ENCODE measurements around the gene THBS3.
"Not testable (repeated sequence)": the region's sequence is repeated elsewhere in the genome, so short reads cannot be mapped to it uniquely, and the experiment has no call there.

Gene THBS3

DNA sequence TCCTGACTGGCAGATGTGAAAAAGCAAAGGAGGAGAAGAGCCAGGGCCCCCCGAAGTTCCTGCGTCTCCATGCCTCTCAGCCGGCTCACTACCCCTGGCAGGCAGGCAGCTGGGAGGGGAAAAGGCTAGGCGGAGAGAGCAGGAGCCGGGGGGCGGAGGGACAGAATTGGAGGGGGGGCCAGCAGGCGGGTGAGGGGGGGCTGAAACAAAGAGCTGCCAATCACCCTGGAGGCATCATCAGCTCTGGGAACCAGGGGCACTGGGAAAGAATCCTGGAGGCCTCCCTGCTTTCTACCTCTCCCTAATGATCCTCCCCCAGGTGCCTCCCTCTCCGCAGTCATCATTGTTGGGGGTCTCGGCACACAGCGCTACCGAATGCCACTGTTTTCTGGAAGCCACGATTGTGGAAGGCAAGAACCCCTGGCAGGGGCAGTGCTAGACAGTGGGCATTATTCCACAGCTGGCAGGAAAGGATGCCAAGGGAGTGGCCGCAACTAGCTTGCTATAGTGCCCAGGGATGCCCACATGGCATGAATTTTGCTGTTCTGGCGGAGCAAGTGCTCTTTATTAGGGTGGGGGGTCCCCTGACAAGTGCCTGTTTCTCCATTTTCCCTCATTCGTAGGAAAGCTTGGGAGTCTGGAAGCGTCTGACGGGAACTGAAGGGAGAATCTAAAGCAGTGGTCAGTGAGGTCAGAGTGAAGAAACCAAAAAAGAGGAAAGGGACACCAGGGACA is at the start of gene THBS3:
Gene THBS3, minus strand, starts transcription at position 92 of the 735 bp plus-strand sequence. Its CDS starts 21 bp downstream, at position 71.
- no peak for DNase-seq (ENCODE audit: low read depth in 3 of 3)

DNA sequence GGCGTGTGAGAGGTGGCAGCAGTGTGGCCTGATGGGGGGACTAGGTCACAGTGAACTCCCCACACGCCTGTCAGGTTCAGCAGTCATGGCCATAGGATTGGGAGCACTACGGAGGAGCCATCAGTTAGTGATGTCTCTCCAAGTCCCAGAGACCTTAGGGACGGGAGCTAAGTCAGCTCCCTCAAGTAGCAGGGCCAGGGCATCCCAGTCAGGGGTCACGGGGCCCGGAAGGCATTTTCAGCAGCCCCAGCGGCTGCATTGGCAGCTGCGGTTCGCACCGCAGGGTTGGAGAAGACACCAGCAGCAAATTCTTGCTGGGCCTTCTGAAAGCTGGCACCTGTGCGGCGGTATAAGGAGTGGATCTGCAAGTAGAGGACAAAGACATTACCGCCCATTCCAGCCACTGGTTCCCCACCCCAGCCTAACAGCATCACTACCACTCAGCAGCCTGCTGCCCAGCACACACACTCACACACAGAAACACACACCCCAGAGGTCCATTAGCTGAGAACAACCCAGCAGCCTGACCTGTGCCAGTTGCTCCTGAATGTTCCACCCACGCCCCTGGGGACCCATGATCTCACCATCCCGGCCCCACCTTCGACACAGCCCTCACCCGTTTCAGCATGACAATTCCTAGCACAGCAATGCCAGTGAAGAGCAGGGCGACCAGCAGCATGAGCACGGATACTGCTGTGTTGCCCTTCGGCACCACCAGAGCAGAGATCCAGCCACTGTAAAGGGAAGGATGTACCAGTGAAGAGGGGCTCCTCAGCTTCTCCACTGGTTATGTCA is 48.6 kb upstream of the THBS3 start:
- DNase-seq (ENCODE audit: low read depth in 3 of 3), result no peak

DNA sequence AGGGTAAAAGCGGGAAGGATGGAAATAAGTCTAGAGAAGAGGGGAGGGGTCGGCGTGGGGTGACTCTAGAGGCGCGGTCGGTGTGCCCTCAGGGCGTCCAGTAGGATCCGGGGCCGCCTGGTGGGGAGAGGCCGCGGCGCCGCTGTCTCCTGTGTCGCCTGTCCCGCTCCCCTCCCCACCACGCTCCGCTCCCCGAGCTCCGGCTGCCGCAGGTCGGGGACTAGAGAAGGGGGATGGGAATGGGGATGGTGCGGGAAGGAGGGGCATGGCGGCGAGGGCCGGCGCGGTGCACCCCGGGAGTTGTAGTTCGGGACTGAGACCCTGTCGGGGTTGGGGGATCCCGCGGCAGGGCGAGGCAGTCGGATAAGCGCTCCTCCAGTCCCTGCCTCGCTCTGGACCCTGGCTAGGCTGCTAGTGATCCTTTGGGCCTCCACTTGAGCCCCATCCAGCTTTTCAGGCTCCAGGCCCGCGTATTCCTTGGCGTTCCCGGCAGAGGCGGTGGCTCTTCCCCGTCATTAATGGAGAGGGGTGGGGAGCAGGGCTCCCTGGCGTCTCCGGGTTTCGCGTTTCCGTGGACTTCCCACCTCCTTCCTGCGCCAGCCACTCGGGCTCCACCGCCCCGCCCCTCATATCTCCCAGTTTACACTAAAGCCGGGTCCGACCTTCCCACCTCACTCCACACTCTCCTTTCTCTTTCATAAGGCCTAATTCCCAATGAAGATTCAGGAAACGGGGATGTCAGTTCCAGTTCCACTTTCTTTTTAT is 47.7 kb upstream of the THBS3 start, which contains the start of gene ENTREP3:
Gene ENTREP3, minus strand, starts transcription at position 241 of the 765 bp plus-strand sequence. CDS start 606 bp downstream, outside the sequence.
- DNase-seq (ENCODE audit: low read depth in 3 of 3), result peak; percentile 63 to 82 (median 67)

DNA sequence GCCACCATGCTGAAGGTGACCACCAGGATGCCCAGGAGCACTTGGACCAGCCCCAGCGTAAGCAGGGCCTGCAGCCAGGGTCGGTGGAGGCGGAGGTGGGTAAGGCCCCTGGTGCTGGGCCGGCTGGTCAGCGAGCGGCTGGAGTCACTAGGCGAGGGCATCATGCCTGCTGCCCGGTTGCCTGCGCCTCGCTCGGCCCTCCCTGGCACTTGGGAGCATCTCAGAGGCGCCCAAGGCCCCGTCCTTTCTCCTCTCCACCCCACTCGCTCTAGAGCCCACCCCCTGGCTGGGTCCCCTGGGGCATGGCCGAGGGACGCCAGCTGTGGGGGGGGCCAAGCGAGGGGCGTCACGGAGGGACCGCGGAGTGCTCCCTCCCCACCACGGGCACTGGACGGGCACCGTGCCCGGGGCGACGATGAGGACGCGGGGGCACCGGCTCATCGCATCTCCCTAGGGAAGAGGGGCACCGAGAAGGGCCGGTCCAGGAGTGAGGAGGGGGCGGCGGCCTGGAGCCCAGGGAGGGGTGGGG is 47.1 kb upstream of the THBS3 start:
- no peak for DNase-seq (ENCODE audit: low read depth in 3 of 3)

DNA sequence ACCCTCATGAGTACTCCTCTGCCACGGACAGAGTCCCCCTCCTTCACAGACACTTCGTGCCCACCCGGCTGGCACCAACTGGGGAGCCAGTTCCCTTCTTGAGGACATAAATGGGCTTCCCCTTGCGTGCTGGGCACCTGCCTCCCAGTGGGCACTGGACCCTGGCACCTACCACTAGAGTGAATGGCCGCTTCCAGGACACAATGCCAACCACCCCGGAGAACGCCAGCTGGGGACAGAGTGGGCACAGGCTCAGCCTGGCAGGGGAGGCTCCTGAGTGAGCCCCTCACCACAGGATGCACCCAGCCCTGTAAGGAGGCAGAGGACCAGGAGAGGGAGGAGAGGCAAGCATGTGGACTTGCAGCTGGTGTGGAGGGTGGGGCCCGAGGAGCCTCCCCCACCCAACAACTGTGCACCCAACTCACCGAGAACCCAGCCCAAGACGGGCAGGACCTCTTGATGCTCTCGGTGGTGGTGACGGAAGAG is 46.6 kb upstream of the THBS3 start:
- DNase-seq (ENCODE audit: low read depth in 3 of 3), result no peak

DNA sequence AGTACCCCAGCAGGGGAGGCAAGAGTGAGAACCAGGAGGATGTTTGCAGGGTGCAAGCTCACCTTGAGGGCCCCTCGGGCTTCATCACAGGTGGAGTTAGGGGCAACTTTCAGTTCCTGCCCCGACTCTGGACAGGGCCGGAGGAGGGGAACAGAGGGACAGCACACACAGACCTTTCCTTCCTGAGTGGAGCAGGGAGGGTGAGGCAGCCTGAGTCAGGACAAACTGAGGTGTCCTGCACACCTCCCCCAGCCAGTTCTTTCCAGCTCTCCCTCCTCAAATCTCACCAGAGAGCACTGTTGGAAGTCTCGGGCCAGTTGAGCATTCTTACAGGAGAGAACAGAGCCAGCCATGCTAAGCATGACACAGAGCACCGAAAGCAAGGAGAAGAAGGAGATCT is 46.1 kb upstream of the THBS3 start:
- DNase-seq (ENCODE audit: low read depth in 3 of 3), result no peak

DNA sequence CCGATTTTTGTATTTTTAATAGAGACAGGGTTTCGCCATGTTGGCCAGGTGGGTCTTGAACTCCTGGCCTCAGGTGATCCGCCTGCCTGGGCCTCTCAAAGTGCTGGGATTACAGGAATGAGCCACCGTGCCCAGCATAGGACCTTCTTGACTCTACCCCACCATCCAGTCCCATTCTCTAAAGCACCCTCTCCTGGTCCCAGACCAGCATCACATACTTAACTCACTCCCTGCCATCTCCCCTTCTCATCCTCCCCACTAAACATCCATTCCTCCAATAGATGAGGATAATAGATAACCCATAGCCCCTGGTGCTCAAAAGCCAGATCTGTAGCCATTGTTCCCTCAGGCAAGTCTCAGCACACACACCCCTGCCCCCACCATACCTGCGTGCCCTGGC is 45.5 kb upstream of the THBS3 start:
- DNase-seq (ENCODE audit: low read depth in 3 of 3), result no peak

DNA sequence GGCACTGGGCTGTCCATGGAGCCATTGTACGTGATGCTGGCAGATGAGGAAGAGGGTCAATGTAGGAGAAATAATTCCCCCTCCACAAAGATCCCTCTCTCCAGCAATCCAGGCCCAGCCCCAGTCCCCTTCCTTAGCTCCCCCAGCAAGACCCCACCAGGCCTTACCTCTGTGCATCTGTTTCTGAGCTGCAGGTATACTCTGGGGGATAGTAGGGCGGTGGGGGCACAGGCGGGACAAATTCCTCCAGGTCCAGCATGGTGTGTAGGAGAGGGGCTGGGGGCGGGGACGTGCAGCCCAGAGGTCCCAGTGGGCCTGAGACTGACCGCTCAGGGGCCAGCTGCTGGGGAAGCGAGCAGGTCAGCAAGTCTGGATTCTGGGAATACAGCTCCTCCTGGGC is 43.9 kb upstream of the THBS3 start:
- DNase-seq (ENCODE audit: low read depth in 3 of 3), result no peak

DNA sequence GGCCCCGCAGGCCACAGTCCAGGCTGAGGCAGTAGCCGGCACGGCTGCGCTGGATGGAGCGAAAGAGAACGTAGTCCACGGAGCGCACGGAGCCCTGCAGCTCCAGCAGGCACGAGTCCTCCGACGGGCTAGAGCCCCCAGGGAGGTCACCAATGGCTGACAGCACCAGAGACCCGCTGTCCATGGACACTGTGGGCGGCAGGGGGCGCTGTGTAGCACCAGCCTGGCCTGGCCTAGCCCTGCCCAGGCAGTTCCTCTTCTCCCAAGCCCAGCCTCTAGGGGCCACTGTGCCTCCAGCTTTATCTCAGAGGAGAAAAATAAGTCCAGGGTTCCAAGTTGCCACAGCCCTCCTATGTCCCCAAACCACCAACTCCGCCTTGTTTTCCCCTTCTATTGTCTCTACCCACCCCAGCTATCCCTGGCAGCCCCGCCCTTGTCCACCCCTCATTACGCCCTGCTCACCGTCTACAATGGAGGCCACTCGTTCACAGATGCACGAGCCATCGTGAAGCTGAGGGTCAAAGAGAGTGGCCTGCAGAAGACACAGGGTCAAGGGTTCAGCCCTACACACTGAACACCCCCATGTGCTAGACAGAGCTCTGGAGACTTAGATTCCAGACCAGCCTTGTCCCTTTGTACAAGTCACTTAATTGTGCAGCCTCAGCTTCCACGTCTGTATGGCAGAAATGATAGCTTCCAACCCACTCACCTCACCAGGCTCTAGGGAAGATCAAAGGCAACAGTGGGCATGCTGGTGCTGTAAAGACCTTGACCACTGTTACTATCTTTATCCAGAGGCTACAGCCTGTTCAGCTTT is 43.1 kb upstream of the THBS3 start:
- peak; percentile 90 to 97 (median 96) for DNase-seq (ENCODE audit: low read depth in 3 of 3)

DNA sequence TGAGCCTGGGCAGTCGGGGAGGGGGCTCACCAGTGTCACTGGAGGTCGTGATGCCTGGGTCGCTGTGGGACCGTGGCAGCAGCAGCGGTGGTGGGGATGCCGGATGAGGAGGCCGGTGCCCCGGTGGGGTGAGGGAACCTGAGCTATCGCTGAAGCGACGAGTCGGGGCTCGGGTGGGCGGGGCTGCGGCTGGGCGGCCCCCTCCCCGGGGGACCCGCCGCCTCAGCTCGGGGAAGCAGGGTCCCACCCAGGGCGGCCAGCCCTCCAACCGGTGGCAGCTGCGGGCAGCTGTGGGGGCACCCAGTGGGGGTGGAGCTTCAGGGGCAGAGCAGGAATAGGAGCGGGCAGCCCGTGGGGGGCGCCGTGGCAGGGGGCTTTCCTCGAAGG is 42.5 kb upstream of the THBS3 start:
- DNase-seq (ENCODE audit: low read depth in 3 of 3), result no peak

DNA sequence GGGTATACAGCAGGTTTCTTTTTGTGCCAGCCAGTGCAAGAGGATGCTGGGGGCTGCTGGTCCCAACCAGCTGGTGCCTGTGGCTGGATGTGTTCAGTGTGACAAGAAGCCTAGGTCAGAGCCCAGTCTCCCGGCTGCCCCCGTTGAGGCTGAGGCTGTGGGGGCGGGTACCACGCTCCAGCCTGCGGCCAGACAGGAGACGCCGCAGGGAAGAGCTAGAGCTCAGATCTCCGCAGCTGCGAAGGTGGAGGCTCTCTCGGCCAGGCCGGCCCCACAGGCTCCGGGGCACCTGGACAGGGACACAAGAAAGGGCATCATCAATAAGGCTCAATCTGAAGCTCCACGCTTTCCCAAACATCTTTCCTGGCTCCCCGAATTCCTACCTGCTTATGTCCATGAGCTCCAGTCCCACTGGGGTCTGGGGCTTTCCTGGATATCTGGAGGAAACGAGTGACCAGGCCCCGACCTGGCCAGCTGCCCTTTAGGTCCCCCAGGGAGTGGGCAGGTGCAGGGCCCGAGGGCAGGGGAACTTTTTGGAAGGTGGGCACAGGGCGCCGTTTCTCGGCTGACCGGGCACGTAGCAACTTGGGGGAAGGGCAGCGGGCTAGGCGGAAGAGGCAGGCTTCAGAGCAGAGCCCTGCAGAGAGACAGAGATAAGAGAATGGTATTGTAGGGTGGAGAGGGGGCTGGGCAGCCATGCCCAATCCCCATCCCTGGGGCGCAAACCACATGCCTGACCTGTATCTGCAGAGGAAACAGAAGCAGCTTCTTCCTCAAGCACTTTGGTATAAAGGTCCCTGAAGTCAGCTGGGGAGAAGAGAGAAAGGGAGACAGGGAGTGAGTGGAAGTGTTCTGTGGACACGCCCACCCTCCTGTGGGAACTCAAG is 40.2 kb upstream of the THBS3 start:
- DNase-seq (ENCODE audit: low read depth in 3 of 3), result no peak

DNA sequence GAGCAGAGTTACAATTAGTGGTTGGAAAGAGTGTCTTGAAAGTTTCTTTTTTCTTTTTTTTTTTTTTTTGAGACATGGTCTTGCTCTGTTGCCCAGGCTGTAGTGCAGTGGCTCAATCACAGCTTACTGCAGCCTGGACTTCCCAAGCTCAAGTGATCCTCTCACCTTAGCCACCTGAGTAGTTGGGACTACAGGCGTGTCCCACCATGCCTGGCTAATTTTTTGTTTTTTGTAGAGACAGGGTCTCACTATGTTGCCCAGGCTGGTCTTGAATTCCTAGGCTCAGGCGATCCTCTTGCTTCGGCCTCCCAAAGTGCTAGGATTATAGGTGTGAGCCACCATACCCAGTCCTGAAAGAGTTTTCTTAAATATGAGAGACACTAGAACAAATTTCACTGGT is 39.1 kb upstream of the THBS3 start:
- not testable (repeated sequence) for DNase-seq (ENCODE audit: low read depth in 3 of 3)

DNA sequence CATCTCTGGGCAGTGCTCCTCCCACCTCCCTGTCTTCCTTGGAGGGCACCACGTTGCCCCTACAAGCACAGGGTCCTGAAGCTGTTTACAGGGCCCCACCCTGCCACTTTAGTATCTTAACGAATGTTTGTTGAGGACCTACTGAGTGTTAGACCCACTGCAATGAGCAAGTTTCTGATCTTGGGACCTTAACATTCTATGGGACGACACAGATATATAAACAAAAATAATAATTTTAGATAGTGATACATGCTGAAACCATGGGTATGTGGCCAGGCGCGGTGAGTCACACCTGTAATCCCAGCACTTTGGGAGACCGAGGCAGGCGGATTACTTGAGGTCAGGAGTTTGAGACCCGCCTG is 37.4 kb upstream of the THBS3 start:
- DNase-seq (ENCODE audit: low read depth in 3 of 3), result no peak

DNA sequence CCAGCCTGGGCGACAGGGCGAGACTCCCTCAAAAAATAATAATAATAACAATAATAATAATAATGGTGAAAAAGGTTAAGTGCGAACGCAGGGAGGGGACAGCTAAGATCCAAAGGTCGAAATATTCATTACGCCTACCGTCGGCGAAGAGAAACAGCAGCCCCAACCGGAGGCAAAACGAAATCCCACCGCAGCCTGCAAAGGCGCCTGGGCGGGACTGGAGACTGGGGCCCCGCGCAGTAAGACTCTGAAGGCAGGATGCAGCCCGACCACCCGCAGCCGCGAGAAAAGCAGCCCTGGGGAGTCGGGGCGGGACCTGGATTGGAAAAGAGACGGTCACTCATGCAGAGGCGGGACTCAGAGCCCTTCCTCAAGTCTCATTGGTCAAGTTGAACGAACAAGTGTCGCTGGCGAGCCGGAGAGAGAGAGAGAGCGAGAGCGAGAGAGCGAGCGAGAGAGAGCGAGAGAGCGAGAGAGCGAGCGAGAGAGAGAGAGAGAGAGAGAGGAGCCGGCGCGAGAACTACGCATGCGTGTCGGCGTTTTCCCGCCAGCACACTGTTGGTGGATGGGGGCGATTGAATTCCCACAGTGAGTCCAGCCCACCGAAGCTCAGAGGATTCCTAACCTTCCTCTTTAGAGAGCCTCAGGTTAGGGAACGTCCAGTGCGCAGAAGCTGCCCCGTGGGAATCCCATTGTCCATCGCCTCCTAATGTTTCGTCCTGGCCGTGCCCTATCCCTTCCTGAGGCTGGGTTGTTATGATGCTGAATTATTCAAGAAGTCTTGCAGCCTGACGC is 36.9 kb upstream of the THBS3 start:
- peak; percentile 84 to 96 (median 93) for DNase-seq (ENCODE audit: low read depth in 3 of 3)

DNA sequence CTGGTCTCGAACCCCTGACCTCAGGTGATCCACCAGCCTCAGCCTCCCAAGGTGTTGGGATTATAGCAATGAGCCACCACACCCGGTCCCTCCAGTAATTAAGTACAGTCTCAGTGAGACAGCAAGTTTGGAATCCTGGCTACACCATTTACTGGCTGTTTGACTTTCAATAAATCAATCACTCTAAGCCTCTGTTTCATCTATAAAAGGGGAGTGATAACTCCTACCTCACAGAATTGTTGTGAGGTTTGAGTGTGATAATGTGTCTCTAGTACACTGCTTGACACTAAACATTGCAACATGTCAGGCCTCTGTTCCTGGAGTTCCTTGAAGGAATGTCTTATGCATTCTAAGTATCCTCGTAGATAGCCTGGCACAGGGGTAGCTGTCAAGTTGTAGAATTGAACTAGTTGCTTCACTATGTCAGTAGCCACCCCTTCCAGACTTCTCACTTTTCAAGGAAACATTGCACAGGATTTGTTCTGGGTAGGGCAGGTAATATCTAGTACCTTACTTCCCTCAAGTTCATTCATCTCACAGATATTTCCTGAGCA is 35.2 kb upstream of the THBS3 start:
- DNase-seq (ENCODE audit: low read depth in 3 of 3), result no peak

DNA sequence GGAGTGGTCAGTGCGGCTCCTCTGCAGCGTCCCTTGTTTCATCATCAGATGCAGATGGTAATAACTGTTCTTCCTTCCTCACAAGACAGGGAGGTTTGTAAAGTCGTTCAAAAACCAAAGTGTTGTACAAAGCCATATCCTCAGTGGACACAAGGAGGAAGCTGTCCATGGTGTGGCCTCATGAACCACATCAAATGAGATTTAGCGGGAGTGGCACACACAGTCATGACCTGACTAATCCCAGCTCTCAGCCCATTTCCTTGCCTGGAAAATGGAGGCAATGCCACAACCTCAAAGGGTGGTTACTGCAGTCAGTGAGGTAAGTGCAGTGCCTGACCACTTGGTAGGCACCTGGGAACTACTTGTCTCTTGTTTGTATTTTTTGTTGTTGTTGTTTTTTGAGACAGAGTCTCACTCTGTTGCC is 34.2 kb upstream of the THBS3 start:
- DNase-seq (ENCODE audit: low read depth in 3 of 3), result no peak

DNA sequence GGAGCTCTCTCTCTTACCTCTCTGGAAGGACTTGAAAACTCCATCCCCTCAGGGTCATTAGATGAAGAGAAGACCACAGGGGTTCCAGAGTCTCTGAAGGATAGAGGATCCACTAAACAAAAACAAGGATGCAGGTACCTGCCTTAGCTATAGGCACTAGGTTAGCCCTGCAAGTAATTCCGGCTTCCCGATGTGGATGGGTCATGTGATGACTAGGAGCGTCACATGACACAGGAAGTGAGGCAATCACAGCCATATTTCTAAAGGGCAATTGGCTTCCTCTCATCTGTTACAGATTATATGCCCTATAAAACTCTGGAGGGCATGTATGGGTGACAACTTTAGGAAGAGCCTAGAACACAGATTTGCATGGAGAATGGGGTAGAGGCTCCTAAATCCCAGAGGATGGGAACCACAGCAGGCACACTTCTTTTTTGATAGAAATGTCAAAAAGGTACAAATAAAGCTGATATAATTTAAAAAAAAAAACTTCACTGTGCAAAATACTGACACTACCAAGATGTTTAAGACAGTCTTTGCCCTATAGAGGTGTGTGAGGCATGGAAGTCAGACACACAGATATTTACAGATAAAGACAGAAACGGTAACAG is 33.5 kb upstream of the THBS3 start:
- DNase-seq (ENCODE audit: low read depth in 3 of 3), result peak in 1 of 3 donors; percentile 38

DNA sequence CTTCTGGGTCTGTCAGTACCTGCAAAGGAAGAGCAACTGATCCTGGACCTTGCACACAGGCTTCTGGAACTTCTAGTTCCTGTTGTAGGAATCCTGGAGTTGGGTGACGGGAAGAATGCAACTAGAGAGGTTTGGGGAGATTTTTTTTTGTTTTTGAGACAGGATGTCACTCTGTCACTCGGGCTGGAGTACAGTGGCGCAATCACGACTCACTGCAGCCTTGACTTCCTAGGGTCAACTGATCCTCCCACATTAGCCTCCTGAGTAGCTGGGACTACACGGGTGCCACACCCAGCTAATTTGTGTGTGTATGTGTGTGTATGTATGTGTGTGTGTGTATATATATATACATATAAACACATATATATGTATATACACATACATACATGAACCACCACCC is 28.8 kb upstream of the THBS3 start:
- no peak for DNase-seq (ENCODE audit: low read depth in 3 of 3)

Measured in stimulated activated CD4-positive, alpha-beta T cell treated with anti-CD3 and anti-CD28 coated beads, TNF-alpha, amount 100 ng/mL, for 48 hours (primary cell).